ENCODE data around the gene FAT3.

Gene FAT3

DNA sequence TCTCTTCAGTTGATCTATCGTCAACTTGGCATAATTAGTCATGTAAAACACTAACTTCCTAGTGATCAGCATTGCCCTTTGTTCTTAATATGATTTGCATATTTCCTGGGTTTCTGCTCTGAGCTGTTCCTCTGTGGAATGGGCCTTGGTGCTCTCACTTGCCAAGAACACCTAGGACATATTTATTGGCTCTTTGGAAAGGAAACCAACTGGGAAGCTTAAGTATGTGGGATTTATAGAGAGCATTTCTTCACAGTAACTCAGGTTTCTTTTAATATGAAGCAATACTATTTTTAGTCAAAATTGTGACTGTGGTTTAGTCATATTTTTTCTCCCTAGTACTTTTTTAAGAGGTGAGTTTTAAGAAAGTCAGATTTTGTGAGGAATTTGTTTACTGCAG lies 28.8 kb downstream of the FAT3 start:
- TF ChIP-seq YY1 (IDR thresholded peaks at IDR 0.05; ENCODE audit: insufficient read depth, insufficient read length) (no peak), ZNF274 (IDR thresholded peaks at IDR 0.05; ENCODE audit: low read depth, low read length) (no peak), SUZ12 (IDR thresholded peaks at IDR 0.05; ENCODE audit: extremely low read depth, insufficient read depth, insufficient read length) (no peak)
- Histone ChIP-seq H3K9ac (ENCODE audit: insufficient read length, low read depth) (no peak overlapping the region), H3K4me3 (ENCODE audit: insufficient read length, low read depth) (no peak overlapping the region), H3K9me3 (ENCODE audit: insufficient read depth, low read length) (no peaks in the 10 kb centered on the region), H3K27me3 (ENCODE audit: insufficient read depth, insufficient read length) (no peaks in the 10 kb centered on the region), H3K36me3 (ENCODE audit: insufficient read depth, insufficient read length, low read length) (no peaks in the 10 kb centered on the region), H3K4me1 (ENCODE audit: insufficient read depth, insufficient read length) (no peaks in the 10 kb centered on the region)
- DNase-seq (ENCODE audit: low read depth, low spot score): no peak

DNA sequence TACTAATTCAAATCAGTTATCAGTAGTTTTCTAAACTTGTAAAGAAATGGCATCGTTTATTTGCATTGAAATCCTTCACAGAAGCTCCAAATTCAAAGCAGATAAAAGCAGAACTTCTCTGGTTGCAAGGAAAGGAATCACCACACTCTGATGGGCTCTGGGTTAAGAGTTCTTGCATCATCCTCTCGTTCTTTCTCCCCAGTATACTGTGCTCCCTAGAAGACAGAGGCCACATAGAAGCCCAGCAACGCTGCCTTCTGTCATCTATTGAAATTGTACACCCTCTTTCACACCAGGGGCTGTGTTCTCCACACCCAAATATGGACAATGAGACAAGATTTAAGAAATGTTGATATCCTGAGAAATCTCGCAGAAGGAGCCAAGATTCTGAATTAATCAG lies 29.3 kb downstream of the FAT3 start:
- DNase-seq (ENCODE audit: low read depth, low spot score): no peak
- no peaks in the 10 kb centered on the region for H3K9me3 ChIP-seq (ENCODE audit: insufficient read depth, low read length)
- H3K4me3 ChIP-seq (ENCODE audit: insufficient read length, low read depth): no peak overlapping the region
- no peaks in the 10 kb centered on the region for H3K4me1 ChIP-seq (ENCODE audit: insufficient read depth, insufficient read length)
- H3K9ac ChIP-seq (ENCODE audit: insufficient read length, low read depth): no peak overlapping the region
- TF ChIP-seq ZNF274 (IDR thresholded peaks at IDR 0.05; ENCODE audit: low read depth, low read length) (no peak), YY1 (IDR thresholded peaks at IDR 0.05; ENCODE audit: insufficient read depth, insufficient read length) (no peak), SUZ12 (IDR thresholded peaks at IDR 0.05; ENCODE audit: extremely low read depth, insufficient read depth, insufficient read length) (no peak)
- H3K36me3 ChIP-seq (ENCODE audit: insufficient read depth, insufficient read length, low read length): no peaks in the 10 kb centered on the region
- no peaks in the 10 kb centered on the region for H3K27me3 ChIP-seq (ENCODE audit: insufficient read depth, insufficient read length)

- no peak overlapping the region for H3K9ac ChIP-seq (ENCODE audit: insufficient read length, low read depth)
- DNase-seq (ENCODE audit: low read depth, low spot score): no peak
- no peaks in the 10 kb centered on the region for H3K9me3 ChIP-seq (ENCODE audit: insufficient read depth, low read length)
- H3K4me3 ChIP-seq (ENCODE audit: insufficient read length, low read depth): no peak overlapping the region
- H3K27me3 ChIP-seq (ENCODE audit: insufficient read depth, insufficient read length): no peaks in the 10 kb centered on the region
- H3K4me1 ChIP-seq (ENCODE audit: insufficient read depth, insufficient read length): no peaks in the 10 kb centered on the region
- no peaks in the 10 kb centered on the region for H3K36me3 ChIP-seq (ENCODE audit: insufficient read depth, insufficient read length, low read length)
- TF ChIP-seq ZNF274 (IDR thresholded peaks at IDR 0.05; ENCODE audit: low read depth, low read length): no peak
Measured at GRCh38 chr11:92257536-92257935, 32.9 kb downstream of the FAT3 start.

GRCh38 chr11:92259861-92260260 lies 35.2 kb downstream of the FAT3 start:
- no peak overlapping the region for H3K9ac ChIP-seq (ENCODE audit: insufficient read length, low read depth)
- TF ChIP-seq YY1 (IDR thresholded peaks at IDR 0.05; ENCODE audit: insufficient read depth, insufficient read length): no peak
- TF ChIP-seq SUZ12 (IDR thresholded peaks at IDR 0.05; ENCODE audit: extremely low read depth, insufficient read depth, insufficient read length): no peak
- TF ChIP-seq ZNF274 (IDR thresholded peaks at IDR 0.05; ENCODE audit: low read depth, low read length): no peak
- H3K4me1 ChIP-seq (ENCODE audit: insufficient read depth, insufficient read length): no peaks in the 10 kb centered on the region
- no peak overlapping the region for H3K4me3 ChIP-seq (ENCODE audit: insufficient read length, low read depth)
- H3K9me3 ChIP-seq (ENCODE audit: insufficient read depth, low read length): no peaks in the 10 kb centered on the region
- no peak for DNase-seq (ENCODE audit: low read depth, low spot score)
- no peaks in the 10 kb centered on the region for H3K36me3 ChIP-seq (ENCODE audit: insufficient read depth, insufficient read length, low read length)
- H3K27me3 ChIP-seq (ENCODE audit: insufficient read depth, insufficient read length): no peaks in the 10 kb centered on the region

- no peak overlapping the region for H3K4me3 ChIP-seq (ENCODE audit: insufficient read length, low read depth)
- H3K4me1 ChIP-seq (ENCODE audit: insufficient read depth, insufficient read length): no peaks in the 10 kb centered on the region
- no peak for DNase-seq (ENCODE audit: low read depth, low spot score)
- H3K36me3 ChIP-seq (ENCODE audit: insufficient read depth, insufficient read length, low read length): no peaks in the 10 kb centered on the region
- no peak overlapping the region for H3K9ac ChIP-seq (ENCODE audit: insufficient read length, low read depth)
- no peaks in the 10 kb centered on the region for H3K27me3 ChIP-seq (ENCODE audit: insufficient read depth, insufficient read length)
- no peak for TF ChIP-seq YY1 (IDR thresholded peaks at IDR 0.05; ENCODE audit: insufficient read depth, insufficient read length)
- TF ChIP-seq ZNF274 (IDR thresholded peaks at IDR 0.05; ENCODE audit: low read depth, low read length): no peak
- no peak for TF ChIP-seq SUZ12 (IDR thresholded peaks at IDR 0.05; ENCODE audit: extremely low read depth, insufficient read depth, insufficient read length)
- no peaks in the 10 kb centered on the region for H3K9me3 ChIP-seq (ENCODE audit: insufficient read depth, low read length)
Measured at GRCh38 chr11:92264350-92264749, 39.7 kb downstream of the FAT3 start.

GRCh38 chr11:92266806-92267205 lies 42.2 kb downstream of the FAT3 start:
- Histone ChIP-seq H3K4me3 (ENCODE audit: insufficient read length, low read depth) (no peak overlapping the region), H3K9ac (ENCODE audit: insufficient read length, low read depth) (no peak overlapping the region), H3K4me1 (ENCODE audit: insufficient read depth, insufficient read length) (no peaks in the 10 kb centered on the region), H3K36me3 (ENCODE audit: insufficient read depth, insufficient read length, low read length) (no peaks in the 10 kb centered on the region), H3K27me3 (ENCODE audit: insufficient read depth, insufficient read length) (no peaks in the 10 kb centered on the region), H3K9me3 (ENCODE audit: insufficient read depth, low read length) (no peaks in the 10 kb centered on the region)
- no peak for DNase-seq (ENCODE audit: low read depth, low spot score)
- TF ChIP-seq ZNF274 (IDR thresholded peaks at IDR 0.05; ENCODE audit: low read depth, low read length) (no peak), YY1 (IDR thresholded peaks at IDR 0.05; ENCODE audit: insufficient read depth, insufficient read length) (no peak), SUZ12 (IDR thresholded peaks at IDR 0.05; ENCODE audit: extremely low read depth, insufficient read depth, insufficient read length) (no peak)

DNA sequence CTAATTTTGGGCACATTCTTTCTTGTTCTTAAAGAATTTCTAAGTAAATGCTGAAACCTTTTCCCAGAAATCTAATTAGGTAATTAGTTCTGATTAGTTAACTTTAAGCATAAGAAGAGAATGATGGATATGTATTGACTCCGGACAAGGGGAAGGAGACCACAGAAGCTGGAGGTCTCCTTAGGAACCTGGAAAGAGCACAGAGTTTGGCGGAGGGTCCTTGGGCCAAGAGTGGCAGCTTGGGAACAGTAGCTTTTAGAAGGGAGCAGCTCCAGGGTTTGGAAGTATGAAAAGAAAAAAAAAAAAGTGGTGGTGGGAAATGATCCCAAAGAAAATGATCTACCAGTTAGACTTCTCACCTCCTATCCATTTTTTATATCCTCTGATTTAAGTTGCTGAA lies 42.7 kb downstream of the FAT3 start:
- TF ChIP-seq YY1 (IDR thresholded peaks at IDR 0.05; ENCODE audit: insufficient read depth, insufficient read length) (no peak), SUZ12 (IDR thresholded peaks at IDR 0.05; ENCODE audit: extremely low read depth, insufficient read depth, insufficient read length) (no peak), ZNF274 (IDR thresholded peaks at IDR 0.05; ENCODE audit: low read depth, low read length) (no peak)
- DNase-seq (ENCODE audit: low read depth, low spot score): no peak
- no peak overlapping the region for H3K9ac ChIP-seq (ENCODE audit: insufficient read length, low read depth)
- H3K36me3 ChIP-seq (ENCODE audit: insufficient read depth, insufficient read length, low read length): no peaks in the 10 kb centered on the region
- no peak overlapping the region for H3K4me3 ChIP-seq (ENCODE audit: insufficient read length, low read depth)
- no peaks in the 10 kb centered on the region for H3K4me1 ChIP-seq (ENCODE audit: insufficient read depth, insufficient read length)
- H3K9me3 ChIP-seq (ENCODE audit: insufficient read depth, low read length): no peaks in the 10 kb centered on the region
- no peaks in the 10 kb centered on the region for H3K27me3 ChIP-seq (ENCODE audit: insufficient read depth, insufficient read length)

DNA sequence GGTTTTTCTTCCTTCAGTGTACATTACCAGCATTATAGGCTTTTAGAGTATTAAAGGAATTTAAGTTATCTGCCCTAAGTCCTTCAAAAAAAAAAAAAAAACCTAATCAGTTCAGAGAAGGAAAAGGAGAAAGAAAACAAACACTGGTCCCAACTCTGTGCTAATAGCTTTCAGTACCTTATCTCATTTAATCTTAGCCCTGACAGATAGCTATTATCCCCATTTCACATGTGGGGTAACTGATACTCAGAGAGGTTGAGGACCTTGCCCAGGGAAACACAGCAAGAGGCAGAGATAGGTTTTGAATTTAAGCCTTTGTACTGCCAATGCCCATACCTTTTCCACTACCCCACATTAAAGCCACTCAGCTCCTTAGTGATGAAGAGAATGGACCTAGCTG lies 43.4 kb downstream of the FAT3 start:
- Histone ChIP-seq H3K9me3 (ENCODE audit: insufficient read depth, low read length) (no peaks in the 10 kb centered on the region), H3K27me3 (ENCODE audit: insufficient read depth, insufficient read length) (no peaks in the 10 kb centered on the region), H3K4me3 (ENCODE audit: insufficient read length, low read depth) (no peak overlapping the region), H3K4me1 (ENCODE audit: insufficient read depth, insufficient read length) (no peaks in the 10 kb centered on the region), H3K9ac (ENCODE audit: insufficient read length, low read depth) (no peak overlapping the region), H3K36me3 (ENCODE audit: insufficient read depth, insufficient read length, low read length) (no peaks in the 10 kb centered on the region)
- no peak for DNase-seq (ENCODE audit: low read depth, low spot score)
- TF ChIP-seq YY1 (IDR thresholded peaks at IDR 0.05; ENCODE audit: insufficient read depth, insufficient read length) (no peak), ZNF274 (IDR thresholded peaks at IDR 0.05; ENCODE audit: low read depth, low read length) (no peak), SUZ12 (IDR thresholded peaks at IDR 0.05; ENCODE audit: extremely low read depth, insufficient read depth, insufficient read length) (no peak)

Measured in NT2/D1 (cell line).